Hepatocyte (in vitro differentiated cells): Measurements from ENCODE around the gene CLEC2D.
"Not testable (repeated sequence)": the region's sequence is repeated elsewhere in the genome, so short reads cannot be mapped to it uniquely, and the experiment has no call there.

ENCODE experiments used
- EZH2 ChIP-seq: fragments of 200-600 bp; sonication (generic); IDR thresholded peaks from 2 replicates; pipeline ENCODE4 v1.6.1; 2016; ENCODE audit warnings: antibody characterized with exemption, mild to moderate bottlenecking, borderline replicate concordance
- EZH2phosphoT487 ChIP-seq: fragments of 200-600 bp; sonication (generic); IDR thresholded peaks from one replicate; pipeline ENCODE4 v1.6.1; 2018; ENCODE audit warnings: antibody characterized with exemption, mild to moderate bottlenecking, low read depth, moderate library complexity; ENCODE audit not compliant: unreplicated experiment, severe bottlenecking

GRCh38 chr12:9704561-9704960, 35.0 kb downstream of the CLEC2D start:
- TF ChIP-seq EZH2phosphoT487, EZH2: not testable (repeated sequence)
